Cardiac muscle cell (in vitro differentiated cells and primary cell): ENCODE data around the gene MRPL39. TPM values are rescaled to one million over a fixed set of nuclear protein-coding genes. Genes with fewer than 3 reads are reported as not detected.
"Not testable (repeated sequence)": the region's sequence is repeated elsewhere in the genome, so short reads cannot be mapped to it uniquely, and the experiment has no call there.

Source experiments
- DNase-seq, 2 donors: peaks; one replicate each; pipeline versions ENCODE4 v3.0.0 to v3.0.0-alpha.2; 2010 to 2017; ENCODE audit warnings: low read depth in 1 of 2, low spot score in 1 of 2
- H3K27ac ChIP-seq: fragments of 200-600 bp; sonication (generic); 2 replicates; pipeline ENCODE4 v1.5.1; 2016
- H3K27me3 ChIP-seq: fragments of 200-600 bp; sonication (generic); 2 replicates; pipeline ENCODE4 v1.6.0; 2016; ENCODE audit warnings: control low read depth
- H3K36me3 ChIP-seq: fragments of 200-600 bp; sonication (generic); 2 replicates; pipeline ENCODE4 v1.5.1; 2016; ENCODE audit warnings: control low read depth
- H3K4me1 ChIP-seq: fragments of 200-600 bp; sonication (generic); 2 replicates; pipeline ENCODE4 v1.8.1; 2017; ENCODE audit warnings: low read depth, mild to moderate bottlenecking, mixed run types
- H3K4me3 ChIP-seq: fragments of 200-600 bp; sonication (generic); 2 replicates; pipeline ENCODE4 v1.5.1; 2016; ENCODE audit warnings: mild to moderate bottlenecking
- H3K9me3 ChIP-seq: fragments of 200-600 bp; sonication (generic); 2 replicates; pipeline ENCODE4 v1.5.1; 2017; ENCODE audit warnings: low read depth, mild to moderate bottlenecking, control low read depth
- CTCF ChIP-seq: IDR thresholded peaks from 2 replicates; pipeline ENCODE4 v1.5.1; 2012; ENCODE audit warnings: low read depth, mild to moderate bottlenecking, low read length
- polyA plus RNA-seq: library from polyadenylated mRNA; unstranded; fragments of >200 nt; fragmentation: Nextera tagmentation; extraction: Ambion mirVana; gene quantifications from 2 replicates; pipeline ENCODE4 v1.2.1, GENCODE V29; 2016
- total RNA-seq: library from RNA; depleted of rRNA; stranded (reverse); fragments of >200 nt; gene quantifications from 2 replicates; pipeline ENCODE4 v1.2.3, GENCODE V29; 2016

Gene MRPL39
- total and polyA plus RNA-seq, 2 experiments from 2014 or later, result 25.1 to 87.9 TPM

- peaks cover 52% of the 10 kb centered on the region for H3K27me3 ChIP-seq
- no peak for DNase-seq
- no peaks in the 10 kb centered on the region for H3K9me3 ChIP-seq
- no peak for TF ChIP-seq CTCF
- H3K27ac ChIP-seq, result no peak overlapping the region
- H3K4me1 ChIP-seq, result peaks cover 3% of the 10 kb centered on the region
- peak overlapping the region; percentile 82 for H3K4me3 ChIP-seq
- no peaks in the 10 kb centered on the region for H3K36me3 ChIP-seq
Observed at GRCh38 chr21:25637851-25638659, 30.8 kb upstream of the MRPL39 start.

GRCh38 chr21:25636727-25637126 is 29.4 kb upstream of the MRPL39 start:
- Histone ChIP-seq H3K4me3 (no peak overlapping the region), H3K27me3 (peaks cover 49% of the 10 kb centered on the region), H3K27ac (no peak overlapping the region), H3K36me3 (no peaks in the 10 kb centered on the region), H3K9me3 (no peaks in the 10 kb centered on the region), H3K4me1 (peaks cover 3% of the 10 kb centered on the region)
- no peak for DNase-seq
- no peak for TF ChIP-seq CTCF

GRCh38 chr21:25635310-25635709 is 28.0 kb upstream of the MRPL39 start:
- TF ChIP-seq CTCF, result no peak
- H3K4me3 ChIP-seq, result no peak overlapping the region
- DNase-seq, result no peak
- no peaks in the 10 kb centered on the region for H3K36me3 ChIP-seq
- peaks cover 35% of the 10 kb centered on the region for H3K27me3 ChIP-seq
- H3K9me3 ChIP-seq, result no peaks in the 10 kb centered on the region
- H3K4me1 ChIP-seq, result peaks cover 3% of the 10 kb centered on the region
- no peak overlapping the region for H3K27ac ChIP-seq

- no peaks in the 10 kb centered on the region for H3K36me3 ChIP-seq
- no peak for TF ChIP-seq CTCF
- H3K9me3 ChIP-seq, result no peaks in the 10 kb centered on the region
- no peak for DNase-seq
- H3K27ac ChIP-seq, result no peak overlapping the region
- H3K27me3 ChIP-seq, result peaks cover 10% of the 10 kb centered on the region
- no peak overlapping the region for H3K4me3 ChIP-seq
- H3K4me1 ChIP-seq, result no peaks in the 10 kb centered on the region
Observed at GRCh38 chr21:25632296-25632695, 25.0 kb upstream of the MRPL39 start.

GRCh38 chr21:25626757-25627156 is 19.5 kb upstream of the MRPL39 start:
- TF ChIP-seq CTCF, result no peak
- Histone ChIP-seq H3K27me3 (peaks cover 3% of the 10 kb centered on the region), H3K4me3 (no peak overlapping the region), H3K36me3 (no peaks in the 10 kb centered on the region), H3K27ac (no peak overlapping the region), H3K4me1 (no peaks in the 10 kb centered on the region), H3K9me3 (no peaks in the 10 kb centered on the region)
- DNase-seq, result peak in 1 of 2 donors; percentile 9

GRCh38 chr21:25625776-25626555 is 18.7 kb upstream of the MRPL39 start:
- peak in 1 of 2 donors; percentile 21 for DNase-seq
- H3K27ac ChIP-seq, H3K4me3 ChIP-seq, H3K4me1 ChIP-seq, H3K36me3 ChIP-seq, H3K27me3 ChIP-seq, H3K9me3 ChIP-seq: not testable (repeated sequence)
